Subcutaneous abdominal adipose tissue (tissue), 5 donors: Measurements from ENCODE around the gene MORN1.

Source experiments
- H3K27ac ChIP-seq: one replicate; pipeline ENCODE4 v1.7.0; 2013; ENCODE audit warnings: low read depth, mild to moderate bottlenecking, inconsistent platforms, low read length, moderate library complexity
- H3K27me3 ChIP-seq, 5 donors: one replicate each; pipeline ENCODE4 v1.7.0; 2013; ENCODE audit warnings: low read length in 5 of 5, inconsistent platforms in 1 of 5; ENCODE audit not compliant: control insufficient read depth in 5 of 5, insufficient read depth in 4 of 5
- H3K36me3 ChIP-seq, 5 donors: one replicate each; pipeline ENCODE4 v1.7.0; 2013; ENCODE audit warnings: low read length in 5 of 5; ENCODE audit not compliant: control insufficient read depth in 5 of 5, insufficient read depth in 5 of 5
- H3K4me1 ChIP-seq, 5 donors: one replicate each; pipeline ENCODE4 v1.7.0; 2013; ENCODE audit warnings: low read length in 5 of 5, mild to moderate bottlenecking in 3 of 5, moderate library complexity in 1 of 5; ENCODE audit not compliant: control insufficient read depth in 5 of 5, insufficient read depth in 5 of 5
- H3K4me3 ChIP-seq, 5 donors: one replicate each; pipeline ENCODE4 v1.7.0; 2013; ENCODE audit warnings: low read length in 5 of 5, low read depth in 1 of 5
- H3K9ac ChIP-seq, 5 donors: one replicate each; pipeline ENCODE4 v1.7.0; 2013; ENCODE audit warnings: low read length in 5 of 5, mild to moderate bottlenecking in 4 of 5, moderate library complexity in 3 of 5
- H3K9me3 ChIP-seq, 5 donors: one replicate each; pipeline ENCODE4 v1.7.0; 2013; ENCODE audit warnings: low read length in 5 of 5; ENCODE audit not compliant: control insufficient read depth in 5 of 5
- donor health status: healthy.
- donor health status: healthy.
- donor health status: healthy.
- donor health status: healthy.
- donor health status: healthy.

MORN1 gene

DNA sequence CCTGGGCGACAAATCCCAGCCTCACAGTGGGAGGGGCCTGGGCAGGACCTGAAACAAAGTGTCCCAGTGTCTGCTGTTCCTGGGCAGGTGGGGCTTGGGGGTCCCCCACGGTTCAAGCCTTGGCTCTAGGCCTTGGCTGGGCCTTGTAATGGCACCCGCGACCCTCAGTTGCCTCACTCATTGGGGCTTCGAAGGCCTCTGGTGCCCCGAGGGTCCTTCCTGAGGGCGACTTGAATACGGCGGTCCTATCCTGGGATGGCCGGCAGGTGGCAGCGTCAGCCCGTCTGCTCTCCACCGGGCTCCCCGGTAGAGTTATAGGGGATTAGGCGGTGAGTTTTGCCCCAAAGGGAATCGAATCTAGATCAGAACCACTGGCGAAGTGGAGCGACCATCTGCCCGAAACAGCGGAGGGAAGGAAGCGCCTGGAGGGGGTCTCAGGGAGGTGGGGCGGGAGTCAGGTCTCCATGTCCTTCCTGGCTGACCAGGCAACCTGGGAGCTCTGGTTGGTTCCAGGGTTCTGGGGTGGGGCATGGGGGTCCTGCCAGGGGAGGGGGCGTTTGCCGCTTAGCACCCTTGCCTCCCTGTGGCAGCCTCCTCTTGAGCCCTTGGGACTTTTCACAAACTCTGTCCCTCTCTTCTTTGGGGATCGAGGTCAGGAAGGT is 23.1 kb upstream of the MORN1 start:
- Histone ChIP-seq H3K27me3 (peaks cover 32 to 43% (median 39%) of the 10 kb centered on the region in 5 donors), H3K36me3 (peaks cover 0 to 8% (median 7%) of the 10 kb centered on the region in 5 donors), H3K27ac (no peak overlapping the region), H3K4me1 (peaks cover 2 to 29% (median 28%) of the 10 kb centered on the region in 5 donors), H3K9me3 (no peaks in the 10 kb centered on the region), H3K9ac (peak overlapping the region in 2 of 5 donors; percentile 30 to 66), H3K4me3 (no peak overlapping the region)

DNA sequence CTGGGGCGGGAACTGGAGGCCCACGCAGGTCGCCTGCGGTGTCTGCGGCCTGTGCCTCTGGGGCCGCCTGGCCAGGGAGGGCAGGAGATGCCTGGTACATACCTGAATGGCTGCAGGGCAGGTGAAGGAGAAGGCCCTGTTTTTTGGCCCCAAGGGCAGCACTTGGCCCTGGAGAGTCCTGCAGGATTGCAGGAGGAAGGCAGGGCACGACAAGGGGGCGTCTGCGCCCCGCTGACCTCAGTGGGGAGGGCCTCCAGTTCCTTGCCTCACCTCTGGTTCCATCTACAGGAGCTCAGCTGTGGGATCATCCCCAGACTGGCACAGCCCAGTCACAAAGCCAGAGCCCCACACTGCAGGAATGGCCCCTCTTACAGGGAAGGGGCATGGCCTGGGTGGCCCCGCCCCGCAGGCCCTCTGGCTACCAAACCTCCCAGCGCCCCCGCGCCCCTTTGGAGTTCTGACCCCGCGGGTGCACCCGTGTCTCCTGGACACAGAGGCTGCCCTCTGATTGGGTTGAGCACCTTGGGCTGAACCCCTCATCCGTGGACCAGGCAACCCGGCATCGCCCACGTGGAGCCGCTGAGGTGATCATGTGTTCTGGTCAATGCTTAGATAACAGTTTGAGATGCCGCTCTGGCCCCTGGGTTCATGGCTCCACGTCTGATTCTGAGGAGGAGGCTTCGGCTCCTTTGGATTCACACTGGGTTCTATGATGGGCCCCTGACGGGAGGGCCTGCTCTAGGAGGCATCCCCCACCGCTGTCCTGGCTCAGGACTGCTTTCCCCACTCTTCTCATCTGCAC is 22.3 kb upstream of the MORN1 start:
- Histone ChIP-seq H3K27me3 (peaks cover 25 to 35% (median 33%) of the 10 kb centered on the region in 5 donors), H3K4me1 (peaks cover 2 to 35% (median 28%) of the 10 kb centered on the region in 5 donors), H3K27ac (no peak overlapping the region), H3K36me3 (peaks cover 0 to 15% (median 11%) of the 10 kb centered on the region in 5 donors), H3K9ac (peak overlapping the region in 3 of 5 donors; percentile 66 to 87 (median 78)), H3K9me3 (no peaks in the 10 kb centered on the region), H3K4me3 (peak overlapping the region in 4 of 5 donors; percentile 71 to 95 (median 81))

DNA sequence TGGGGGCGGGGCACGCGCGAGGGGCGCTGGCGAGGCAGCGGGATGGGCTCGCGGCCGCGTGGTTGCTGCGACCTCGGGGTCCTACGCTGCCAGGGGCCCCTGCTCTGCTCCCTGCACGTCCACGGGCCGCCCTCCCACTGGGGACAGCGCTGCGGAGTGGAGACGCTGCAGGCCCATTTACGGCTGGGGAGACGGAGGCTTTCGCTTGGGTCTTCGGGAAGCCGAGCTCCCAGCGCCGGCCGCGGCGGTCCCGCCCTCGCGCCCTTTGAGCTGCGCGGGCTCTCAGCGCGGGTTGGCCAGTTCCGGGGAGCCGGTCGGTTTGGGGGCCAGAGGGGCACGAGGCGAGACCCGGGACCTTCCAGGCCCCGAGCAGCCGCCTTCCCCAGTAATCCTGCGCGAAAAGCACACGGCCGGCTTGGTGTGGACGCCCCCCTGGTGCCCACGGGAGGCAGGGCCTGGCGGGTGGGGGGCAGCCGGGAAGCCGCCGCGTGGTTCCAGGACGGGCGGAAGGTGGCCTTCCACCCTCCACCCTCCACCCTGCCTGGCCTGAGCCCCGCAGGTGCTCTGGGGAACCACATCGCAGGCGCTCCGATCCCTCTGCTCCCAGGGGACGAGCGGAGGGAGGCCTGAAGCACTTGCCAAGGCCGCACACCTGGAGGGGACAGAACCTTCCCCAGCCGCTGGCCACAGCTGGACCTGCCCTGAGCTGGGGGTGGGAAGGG is 21.6 kb upstream of the MORN1 start:
- Histone ChIP-seq H3K4me3 (peak overlapping the region in 4 of 5 donors; percentile 71 to 95 (median 81)), H3K4me1 (peaks cover 2 to 37% (median 28%) of the 10 kb centered on the region in 5 donors), H3K27ac (peak overlapping the region; percentile 62), H3K27me3 (peaks cover 22 to 29% (median 25%) of the 10 kb centered on the region in 5 donors), H3K9me3 (no peaks in the 10 kb centered on the region), H3K36me3 (peaks cover 0 to 23% (median 18%) of the 10 kb centered on the region in 5 donors), H3K9ac (peak overlapping the region in 4 of 5 donors; percentile 66 to 87 (median 73))

DNA sequence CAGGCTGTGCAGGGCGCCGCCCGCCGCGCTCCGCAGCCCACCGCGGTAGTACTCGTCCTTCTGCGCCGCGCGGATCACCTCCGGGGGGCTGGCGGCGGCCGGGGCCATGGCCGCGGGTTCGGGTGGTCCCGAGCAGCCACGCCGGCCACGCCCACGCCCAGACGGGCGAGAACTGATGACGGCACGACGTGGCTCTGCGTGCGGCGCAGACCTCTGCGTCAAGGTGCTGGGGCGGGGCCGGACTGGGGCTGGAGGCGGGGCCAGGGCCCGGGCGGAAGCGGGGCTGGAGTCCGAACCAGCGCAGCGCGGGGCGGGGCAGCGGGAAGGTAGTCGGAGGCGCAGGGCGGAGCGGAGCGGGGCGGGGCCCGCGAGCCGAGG is 21.0 kb upstream of the MORN1 start, which contains the start of gene PEX10:
TSS of gene PEX10 (minus strand) at position 170 of the 378 bp plus-strand sequence. CDS start at position 108, 62 bp downstream.
- peaks cover 0 to 27% (median 21%) of the 10 kb centered on the region in 5 donors for H3K36me3 ChIP-seq
- H3K4me3 ChIP-seq: peak within 1 kb of the TSS in 4 of 5 donors; percentile 74 to 95 (median 81)
- peak within 1 kb of the TSS; percentile 80 for H3K27ac ChIP-seq
- no peaks in the 10 kb centered on the region for H3K9me3 ChIP-seq
- peaks cover 2 to 37% (median 28%) of the 10 kb centered on the region in 5 donors for H3K4me1 ChIP-seq
- H3K9ac ChIP-seq: peak within 1 kb of the TSS in 4 of 5 donors; percentile 81 to 98 (median 90)
- H3K27me3 ChIP-seq: peaks cover 17 to 23% (median 21%) of the 10 kb centered on the region in 5 donors

DNA sequence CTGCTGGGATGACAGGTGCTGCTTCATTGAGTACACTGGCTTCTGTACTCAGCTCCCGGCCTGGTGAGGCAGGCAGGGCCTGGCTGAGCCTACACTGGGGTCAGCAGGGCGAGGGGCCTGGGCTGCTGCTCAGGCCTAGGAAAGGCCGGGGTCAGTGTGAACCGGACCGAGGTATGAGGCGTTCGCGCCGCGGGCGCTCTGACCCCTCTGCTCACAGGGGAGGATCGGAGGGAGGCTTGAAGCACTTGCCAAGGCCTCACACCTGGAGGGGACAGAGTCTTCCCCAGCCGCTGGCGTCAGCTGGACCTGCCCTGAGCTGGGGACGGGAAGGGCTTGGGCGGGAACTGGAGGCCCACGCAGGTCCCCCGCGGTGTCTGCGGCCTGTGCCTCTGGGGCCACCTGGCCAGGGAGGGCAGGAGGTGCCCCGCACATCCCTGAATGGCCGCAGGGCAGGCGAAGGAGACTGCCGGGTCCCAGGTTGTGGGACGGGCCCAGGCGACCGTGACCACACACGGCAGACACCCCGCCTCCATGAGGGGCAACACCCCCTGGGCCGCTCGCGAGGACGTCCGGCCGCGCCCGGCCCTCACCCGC is 20.5 kb upstream of the MORN1 start:
- Histone ChIP-seq H3K9me3 (no peaks in the 10 kb centered on the region), H3K4me3 (peak overlapping the region in 4 of 5 donors; percentile 74 to 95 (median 81)), H3K9ac (peak overlapping the region in 4 of 5 donors; percentile 81 to 98 (median 90)), H3K27me3 (peaks cover 12 to 18% (median 16%) of the 10 kb centered on the region in 5 donors), H3K4me1 (peaks cover 2 to 37% (median 28%) of the 10 kb centered on the region in 5 donors), H3K36me3 (peaks cover 0 to 32% (median 26%) of the 10 kb centered on the region in 5 donors), H3K27ac (peak overlapping the region; percentile 80)

DNA sequence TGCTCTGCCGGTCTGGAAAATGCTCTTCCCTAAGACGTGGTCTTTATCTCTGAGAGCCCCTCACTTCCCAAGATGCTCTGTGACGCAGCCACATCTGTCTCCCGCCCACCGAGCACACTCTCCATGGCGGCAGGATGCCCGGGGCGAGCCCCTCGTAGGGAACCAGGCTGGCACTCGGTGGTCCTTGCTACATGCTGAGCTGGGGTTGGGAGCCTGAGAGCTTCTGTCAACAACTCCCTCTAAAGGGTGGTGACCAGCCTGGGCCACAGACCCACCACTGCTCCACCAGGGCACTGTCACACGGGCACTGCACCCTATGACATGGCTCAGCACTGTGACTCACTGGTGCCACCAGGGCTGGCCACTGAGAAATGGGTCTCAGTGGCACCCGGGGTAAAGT is 18.4 kb upstream of the MORN1 start:
- no peaks in the 10 kb centered on the region for H3K9me3 ChIP-seq
- peaks cover 2 to 37% (median 28%) of the 10 kb centered on the region in 5 donors for H3K4me1 ChIP-seq
- H3K36me3 ChIP-seq: peaks cover 0 to 53% (median 46%) of the 10 kb centered on the region in 5 donors
- H3K9ac ChIP-seq: no peak overlapping the region
- H3K27ac ChIP-seq: no peak overlapping the region
- no peak overlapping the region for H3K4me3 ChIP-seq
- H3K27me3 ChIP-seq: no peaks in the 10 kb centered on the region

DNA sequence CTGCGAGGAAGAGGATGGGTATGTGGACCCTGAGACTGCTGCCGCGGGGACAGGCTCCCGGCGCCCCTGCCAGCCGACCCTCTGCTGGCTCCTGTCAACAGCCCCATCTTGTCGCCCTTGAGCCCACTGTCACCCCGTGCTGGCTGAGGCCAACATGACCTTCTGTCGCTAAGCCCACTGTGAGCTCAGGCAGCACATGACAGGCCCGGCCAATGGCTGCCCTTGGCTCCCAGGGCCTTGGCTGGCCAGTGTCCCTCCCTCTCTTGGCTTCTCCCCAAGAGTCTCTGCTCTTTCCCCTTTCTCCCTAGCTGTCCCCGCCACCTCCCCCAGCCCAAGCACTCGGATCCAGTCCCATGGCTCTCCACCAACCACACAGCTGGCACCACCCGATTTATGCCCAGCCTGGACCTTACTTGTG is 17.5 kb upstream of the MORN1 start:
- H3K27ac ChIP-seq: no peak overlapping the region
- H3K27me3 ChIP-seq: no peaks in the 10 kb centered on the region
- H3K4me3 ChIP-seq: no peak overlapping the region
- peaks cover 0 to 61% (median 55%) of the 10 kb centered on the region in 5 donors for H3K36me3 ChIP-seq
- H3K9ac ChIP-seq: no peak overlapping the region
- H3K9me3 ChIP-seq: no peaks in the 10 kb centered on the region
- H3K4me1 ChIP-seq: peaks cover 2 to 29% (median 21%) of the 10 kb centered on the region in 5 donors

DNA sequence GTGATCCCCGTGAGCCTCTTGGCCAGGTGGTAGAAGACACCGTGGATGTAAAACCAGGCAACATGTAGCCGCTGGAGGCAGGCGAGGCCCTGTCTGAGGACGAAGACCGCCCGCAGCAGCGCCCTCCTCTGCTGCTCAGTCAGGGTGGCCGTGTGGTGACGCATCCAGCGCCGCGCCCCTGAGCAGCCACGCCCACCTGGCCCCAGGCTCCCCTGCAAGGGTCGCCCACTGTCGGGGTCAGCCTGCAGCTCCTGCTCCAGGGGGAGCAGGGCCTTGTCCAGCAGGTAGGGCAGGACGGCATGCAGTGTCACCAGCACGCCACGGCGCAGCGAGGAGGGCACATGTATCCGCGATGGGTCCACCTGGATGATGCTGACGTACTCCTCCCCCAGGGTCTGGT is 17.1 kb upstream of the MORN1 start:
- Histone ChIP-seq H3K9ac (no peak overlapping the region), H3K4me3 (no peak overlapping the region), H3K9me3 (no peaks in the 10 kb centered on the region), H3K27ac (no peak overlapping the region), H3K27me3 (no peaks in the 10 kb centered on the region), H3K4me1 (peaks cover 2 to 25% (median 17%) of the 10 kb centered on the region in 5 donors), H3K36me3 (peaks cover 0 to 65% (median 59%) of the 10 kb centered on the region in 5 donors)

DNA sequence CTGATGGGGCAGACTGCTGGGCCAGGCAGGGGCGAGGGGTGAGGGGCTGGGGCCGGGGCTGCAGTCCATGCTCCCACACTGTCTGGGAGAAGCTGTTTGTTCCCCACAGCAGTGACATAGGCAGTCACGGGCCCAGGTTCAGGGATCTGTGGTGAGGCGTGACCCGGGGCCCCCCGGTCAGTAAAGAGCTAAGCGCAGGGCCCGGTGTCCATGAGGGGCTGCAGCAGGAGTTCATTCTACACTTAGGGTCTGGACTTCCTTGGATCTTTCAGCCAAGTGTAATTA is 16.6 kb upstream of the MORN1 start:
- Histone ChIP-seq H3K4me3 (no peak overlapping the region), H3K9ac (no peak overlapping the region), H3K36me3 (peaks cover 0 to 71% (median 64%) of the 10 kb centered on the region in 5 donors), H3K27me3 (no peaks in the 10 kb centered on the region), H3K4me1 (peaks cover 2 to 20% (median 12%) of the 10 kb centered on the region in 5 donors), H3K9me3 (no peaks in the 10 kb centered on the region), H3K27ac (no peak overlapping the region)
